ENCODE results near the gene HPCAL1. TPM values are rescaled to one million over a fixed set of nuclear protein-coding genes. Genes with fewer than 3 reads are reported as not detected.

HPCAL1 gene
- total and polyA plus RNA-seq, 10 of the 15 experiments (the other 5 are each of a cell fraction or from before 2014, with no cell fraction given), result 0.40 to 12.8 (median 7.9) TPM

DNA sequence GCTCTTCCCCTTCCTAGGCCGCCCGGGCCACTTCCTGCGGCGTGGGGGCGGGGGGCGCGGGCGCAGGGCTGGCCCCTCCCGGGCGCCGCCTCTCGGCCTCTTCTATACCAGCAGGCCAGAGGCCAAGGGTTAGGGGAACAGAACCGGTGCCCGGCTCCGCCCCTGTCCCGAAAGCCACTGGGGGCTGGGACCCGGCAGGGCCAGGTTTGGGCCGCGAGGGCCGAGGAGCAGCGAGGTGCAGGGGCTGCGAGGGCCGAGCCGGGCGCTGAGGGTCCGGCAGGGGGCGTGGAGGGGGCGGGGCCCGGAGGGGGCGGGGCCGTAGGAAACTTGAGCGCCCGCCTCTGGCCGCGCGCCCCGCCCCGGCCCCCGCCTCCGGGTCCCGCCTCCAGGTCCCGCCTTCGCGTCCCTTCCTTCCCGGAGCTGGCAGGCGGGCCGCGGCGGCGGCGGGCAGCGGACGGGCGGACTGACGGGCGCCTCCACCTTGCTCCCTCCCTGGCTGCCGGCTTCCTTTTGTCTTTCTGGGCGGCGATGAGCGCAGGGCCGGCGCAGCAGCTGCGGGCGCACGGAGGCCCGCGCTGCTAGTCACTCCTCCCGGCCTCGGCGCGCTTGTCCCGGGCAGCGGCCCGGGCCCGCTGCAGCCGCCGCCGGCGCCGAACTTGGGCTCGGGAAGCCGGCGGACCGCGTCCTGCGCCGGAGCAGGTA lies at the start of gene HPCAL1 (continued):
- TF ChIP-seq, protein P1, sequence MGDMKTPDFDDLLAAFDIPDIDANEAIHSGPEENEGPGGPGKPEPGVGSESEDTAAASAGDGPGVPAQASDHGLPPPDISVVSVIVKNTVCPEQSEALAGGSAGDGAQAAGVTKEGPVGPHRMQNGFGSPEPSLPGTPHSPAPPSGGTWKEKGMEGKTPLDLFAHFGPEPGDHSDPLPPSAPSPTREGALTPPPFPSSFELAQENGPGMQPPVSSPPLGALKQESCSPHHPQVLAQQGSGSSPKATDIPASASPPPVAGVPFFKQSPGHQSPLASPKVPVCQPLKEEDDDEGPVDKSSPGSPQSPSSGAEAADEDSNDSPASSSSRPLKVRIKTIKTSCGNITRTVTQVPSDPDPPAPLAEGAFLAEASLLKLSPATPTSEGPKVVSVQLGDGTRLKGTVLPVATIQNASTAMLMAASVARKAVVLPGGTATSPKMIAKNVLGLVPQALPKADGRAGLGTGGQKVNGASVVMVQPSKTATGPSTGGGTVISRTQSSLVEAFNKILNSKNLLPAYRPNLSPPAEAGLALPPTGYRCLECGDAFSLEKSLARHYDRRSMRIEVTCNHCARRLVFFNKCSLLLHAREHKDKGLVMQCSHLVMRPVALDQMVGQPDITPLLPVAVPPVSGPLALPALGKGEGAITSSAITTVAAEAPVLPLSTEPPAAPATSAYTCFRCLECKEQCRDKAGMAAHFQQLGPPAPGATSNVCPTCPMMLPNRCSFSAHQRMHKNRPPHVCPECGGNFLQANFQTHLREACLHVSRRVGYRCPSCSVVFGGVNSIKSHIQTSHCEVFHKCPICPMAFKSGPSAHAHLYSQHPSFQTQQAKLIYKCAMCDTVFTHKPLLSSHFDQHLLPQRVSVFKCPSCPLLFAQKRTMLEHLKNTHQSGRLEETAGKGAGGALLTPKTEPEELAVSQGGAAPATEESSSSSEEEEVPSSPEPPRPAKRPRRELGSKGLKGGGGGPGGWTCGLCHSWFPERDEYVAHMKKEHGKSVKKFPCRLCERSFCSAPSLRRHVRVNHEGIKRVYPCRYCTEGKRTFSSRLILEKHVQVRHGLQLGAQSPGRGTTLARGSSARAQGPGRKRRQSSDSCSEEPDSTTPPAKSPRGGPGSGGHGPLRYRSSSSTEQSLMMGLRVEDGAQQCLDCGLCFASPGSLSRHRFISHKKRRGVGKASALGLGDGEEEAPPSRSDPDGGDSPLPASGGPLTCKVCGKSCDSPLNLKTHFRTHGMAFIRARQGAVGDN (IDR thresholded peaks at IDR 0.05), result peak; percentile 19
- TF ChIP-seq CREB1 (IDR thresholded peaks at IDR 0.05; ENCODE audit: low read depth) (no peak), RELA (IDR thresholded peaks at IDR 0.05; ENCODE audit: borderline replicate concordance, partially characterized antibody) (no peak), FOXM1 (IDR thresholded peaks at IDR 0.05; ENCODE audit: low read depth, low read length) (no peak), ATF7 (IDR thresholded peaks at IDR 0.05; ENCODE audit: low read depth) (no peak), IKZF1 (conservative IDR thresholded peaks at IDR 0.05) (peak; percentile 83), SREBF1 (IDR thresholded peaks at IDR 0.05; ENCODE audit: low read length) (no peak), CHD2 (IDR thresholded peaks at IDR 0.05; ENCODE audit: borderline replicate concordance, low read depth, low read length) (0 out of 2 replicates have a peak, but pooled peaks have one; percentile 24), TCF7 (IDR thresholded peaks at IDR 0.05; ENCODE audit: borderline replicate concordance) (no peak), LARP7 (IDR thresholded peaks at IDR 0.05) (peak; percentile 81), TARDBP (IDR thresholded peaks at IDR 0.05; ENCODE audit: borderline replicate concordance) (no peak), POU2F2 (IDR thresholded peaks at IDR 0.05; ENCODE audit: borderline replicate concordance, low read depth, low read length) (no peak), MYB (IDR thresholded peaks at IDR 0.05; ENCODE audit: borderline replicate concordance, low read depth, low read length) (no peak), ESRRA (IDR thresholded peaks at IDR 0.05; ENCODE audit: low read length) (no peak), NFIC (IDR thresholded peaks at IDR 0.05; ENCODE audit: low read depth, low read length) (no peak), ZBED1 (IDR thresholded peaks at IDR 0.05; ENCODE audit: borderline replicate concordance) (no peak), TCF12 (IDR thresholded peaks at IDR 0.05; ENCODE audit: low read depth, low read length) (peak; percentile 51; the same call in 1 of the 2 replicates), SRF (IDR thresholded peaks at IDR 0.05; ENCODE audit: low read depth in 2 of 2, low read length in 2 of 2) (peak in 1 of 2 experiments; percentile 26; a peak in 1 of 4 replicates), GATAD2B (conservative IDR thresholded peaks at IDR 0.05; ENCODE audit: low read depth) (peak; percentile 81), ZSCAN29 (IDR thresholded peaks at IDR 0.05) (0 out of 2 replicates have a peak, but pooled peaks have one; percentile 56)
- TF ChIP-seq, protein P2, sequence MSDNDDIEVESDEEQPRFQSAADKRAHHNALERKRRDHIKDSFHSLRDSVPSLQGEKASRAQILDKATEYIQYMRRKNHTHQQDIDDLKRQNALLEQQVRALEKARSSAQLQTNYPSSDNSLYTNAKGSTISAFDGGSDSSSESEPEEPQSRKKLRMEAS (IDR thresholded peaks at IDR 0.05; ENCODE audit: low read depth, low read length), result no peak
- TF ChIP-seq, protein P3, sequence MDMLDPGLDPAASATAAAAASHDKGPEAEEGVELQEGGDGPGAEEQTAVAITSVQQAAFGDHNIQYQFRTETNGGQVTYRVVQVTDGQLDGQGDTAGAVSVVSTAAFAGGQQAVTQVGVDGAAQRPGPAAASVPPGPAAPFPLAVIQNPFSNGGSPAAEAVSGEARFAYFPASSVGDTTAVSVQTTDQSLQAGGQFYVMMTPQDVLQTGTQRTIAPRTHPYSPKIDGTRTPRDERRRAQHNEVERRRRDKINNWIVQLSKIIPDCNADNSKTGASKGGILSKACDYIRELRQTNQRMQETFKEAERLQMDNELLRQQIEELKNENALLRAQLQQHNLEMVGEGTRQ (IDR thresholded peaks at IDR 0.05; ENCODE audit: borderline replicate concordance, low read depth, low read length), result no peak
- TF ChIP-seq, protein P4, sequence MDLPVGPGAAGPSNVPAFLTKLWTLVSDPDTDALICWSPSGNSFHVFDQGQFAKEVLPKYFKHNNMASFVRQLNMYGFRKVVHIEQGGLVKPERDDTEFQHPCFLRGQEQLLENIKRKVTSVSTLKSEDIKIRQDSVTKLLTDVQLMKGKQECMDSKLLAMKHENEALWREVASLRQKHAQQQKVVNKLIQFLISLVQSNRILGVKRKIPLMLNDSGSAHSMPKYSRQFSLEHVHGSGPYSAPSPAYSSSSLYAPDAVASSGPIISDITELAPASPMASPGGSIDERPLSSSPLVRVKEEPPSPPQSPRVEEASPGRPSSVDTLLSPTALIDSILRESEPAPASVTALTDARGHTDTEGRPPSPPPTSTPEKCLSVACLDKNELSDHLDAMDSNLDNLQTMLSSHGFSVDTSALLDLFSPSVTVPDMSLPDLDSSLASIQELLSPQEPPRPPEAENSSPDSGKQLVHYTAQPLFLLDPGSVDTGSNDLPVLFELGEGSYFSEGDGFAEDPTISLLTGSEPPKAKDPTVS (IDR thresholded peaks at IDR 0.05; ENCODE audit: low read depth, low read length), result no peak
- TF ChIP-seq, protein P5, sequence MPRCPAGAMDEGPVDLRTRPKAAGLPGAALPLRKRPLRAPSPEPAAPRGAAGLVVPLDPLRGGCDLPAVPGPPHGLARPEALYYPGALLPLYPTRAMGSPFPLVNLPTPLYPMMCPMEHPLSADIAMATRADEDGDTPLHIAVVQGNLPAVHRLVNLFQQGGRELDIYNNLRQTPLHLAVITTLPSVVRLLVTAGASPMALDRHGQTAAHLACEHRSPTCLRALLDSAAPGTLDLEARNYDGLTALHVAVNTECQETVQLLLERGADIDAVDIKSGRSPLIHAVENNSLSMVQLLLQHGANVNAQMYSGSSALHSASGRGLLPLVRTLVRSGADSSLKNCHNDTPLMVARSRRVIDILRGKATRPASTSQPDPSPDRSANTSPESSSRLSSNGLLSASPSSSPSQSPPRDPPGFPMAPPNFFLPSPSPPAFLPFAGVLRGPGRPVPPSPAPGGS (IDR thresholded peaks at IDR 0.05; ENCODE audit: borderline replicate concordance, insufficient read depth, low read depth, low read length, poor library complexity, severe bottlenecking), result no peak
